ENCODE data around the gene TCAIM. TPM values are rescaled to one million over a fixed set of nuclear protein-coding genes. Genes with fewer than 3 reads are reported as not detected.

TCAIM gene
- total RNA-seq, 1 donor from 2014 or later, result 22.8 TPM

DNA sequence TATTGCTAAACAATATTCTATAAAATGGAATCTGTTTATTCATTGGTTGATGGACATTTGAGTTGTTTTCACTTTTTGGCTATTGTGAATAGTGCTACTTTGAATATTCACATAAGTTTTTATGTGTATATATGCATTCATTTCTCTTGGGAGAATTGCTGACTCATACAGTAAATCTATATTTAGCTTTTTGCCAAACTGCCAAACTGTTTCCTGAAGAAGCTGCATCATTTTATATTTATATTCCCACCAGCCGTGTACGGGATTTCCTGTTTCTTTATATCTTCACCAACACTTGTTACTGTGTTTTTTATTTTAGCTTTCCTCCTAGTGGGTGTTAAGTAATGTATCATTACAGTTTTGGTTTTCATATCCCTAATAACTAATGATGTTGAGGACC, 12.5 kb upstream of the TCAIM start:
- H3K4me3 Mint-ChIP-seq, result no peak overlapping the region
- H3K27ac Mint-ChIP-seq, result no peak overlapping the region
- no peaks in the 10 kb centered on the region for H3K4me1 Mint-ChIP-seq
- H3K9me3 Mint-ChIP-seq, result peaks cover 4% of the 10 kb centered on the region
- H3K27me3 Mint-ChIP-seq (ENCODE audit: low read depth), result no peaks in the 10 kb centered on the region
- TF ChIP-seq, protein P1, sequence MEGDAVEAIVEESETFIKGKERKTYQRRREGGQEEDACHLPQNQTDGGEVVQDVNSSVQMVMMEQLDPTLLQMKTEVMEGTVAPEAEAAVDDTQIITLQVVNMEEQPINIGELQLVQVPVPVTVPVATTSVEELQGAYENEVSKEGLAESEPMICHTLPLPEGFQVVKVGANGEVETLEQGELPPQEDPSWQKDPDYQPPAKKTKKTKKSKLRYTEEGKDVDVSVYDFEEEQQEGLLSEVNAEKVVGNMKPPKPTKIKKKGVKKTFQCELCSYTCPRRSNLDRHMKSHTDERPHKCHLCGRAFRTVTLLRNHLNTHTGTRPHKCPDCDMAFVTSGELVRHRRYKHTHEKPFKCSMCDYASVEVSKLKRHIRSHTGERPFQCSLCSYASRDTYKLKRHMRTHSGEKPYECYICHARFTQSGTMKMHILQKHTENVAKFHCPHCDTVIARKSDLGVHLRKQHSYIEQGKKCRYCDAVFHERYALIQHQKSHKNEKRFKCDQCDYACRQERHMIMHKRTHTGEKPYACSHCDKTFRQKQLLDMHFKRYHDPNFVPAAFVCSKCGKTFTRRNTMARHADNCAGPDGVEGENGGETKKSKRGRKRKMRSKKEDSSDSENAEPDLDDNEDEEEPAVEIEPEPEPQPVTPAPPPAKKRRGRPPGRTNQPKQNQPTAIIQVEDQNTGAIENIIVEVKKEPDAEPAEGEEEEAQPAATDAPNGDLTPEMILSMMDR (IDR thresholded peaks at IDR 0.05; ENCODE audit: unreplicated experiment), result no peak
- no peak for DNase-seq (ENCODE audit: low spot score in 2 of 2, unreplicated experiment in 2 of 2)
- no peaks in the 10 kb centered on the region for H3K36me3 Mint-ChIP-seq

DNA sequence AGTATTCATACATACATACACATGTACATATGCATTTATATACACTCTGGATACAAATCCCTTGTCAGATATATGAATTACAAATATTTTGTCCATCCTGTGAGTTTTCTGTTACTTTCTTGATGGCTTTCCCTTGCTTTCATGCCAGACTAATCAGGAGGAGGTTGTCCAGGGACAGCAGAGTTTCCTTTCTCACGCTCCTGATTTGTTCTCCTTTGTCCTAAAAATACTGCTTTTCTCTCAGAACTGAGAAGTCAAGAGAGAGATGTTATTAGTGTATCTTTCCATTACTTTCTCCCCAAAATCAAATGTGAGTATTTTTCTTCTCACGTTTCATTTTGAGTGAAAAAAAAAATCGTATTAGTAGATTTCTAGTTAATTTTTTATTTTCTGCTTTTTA, 12.1 kb upstream of the TCAIM start:
- no peaks in the 10 kb centered on the region for H3K4me1 Mint-ChIP-seq
- no peak overlapping the region for H3K27ac Mint-ChIP-seq
- no peaks in the 10 kb centered on the region for H3K36me3 Mint-ChIP-seq
- H3K9me3 Mint-ChIP-seq, result peaks cover 4% of the 10 kb centered on the region
- no peak for DNase-seq (ENCODE audit: low spot score in 2 of 2, unreplicated experiment in 2 of 2)
- TF ChIP-seq, protein P1 (IDR thresholded peaks at IDR 0.05; ENCODE audit: unreplicated experiment), result no peak
- no peaks in the 10 kb centered on the region for H3K27me3 Mint-ChIP-seq (ENCODE audit: low read depth)
- H3K4me3 Mint-ChIP-seq, result no peak overlapping the region

DNA sequence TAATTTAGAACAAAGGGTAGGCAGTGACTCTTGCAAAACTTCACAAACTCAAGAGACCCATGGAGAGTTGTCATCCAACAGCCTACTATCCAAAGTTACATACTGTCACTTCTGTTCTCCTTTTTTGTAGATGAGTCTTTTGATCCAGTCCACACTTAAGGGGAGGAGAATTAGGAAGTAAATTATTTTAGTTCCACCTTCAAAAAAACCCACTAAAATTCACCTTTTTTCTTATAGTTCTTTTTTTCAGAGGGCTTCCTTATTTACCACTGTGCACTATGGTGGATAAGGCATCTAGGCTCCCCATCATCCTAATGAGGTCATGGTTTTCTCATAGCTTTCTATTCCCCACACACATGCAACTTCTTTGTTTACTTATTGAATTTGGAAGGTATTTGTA, 8.6 kb upstream of the TCAIM start:
- Mint-ChIP-seq H3K4me3 (no peak overlapping the region), H3K27me3 (ENCODE audit: low read depth) (peaks cover 4% of the 10 kb centered on the region), H3K27ac (no peak overlapping the region), H3K9me3 (peaks cover 4% of the 10 kb centered on the region), H3K36me3 (no peaks in the 10 kb centered on the region), H3K4me1 (no peaks in the 10 kb centered on the region)
- DNase-seq (ENCODE audit: low spot score in 2 of 2, unreplicated experiment in 2 of 2), result no peak
- TF ChIP-seq, protein P1 (IDR thresholded peaks at IDR 0.05; ENCODE audit: unreplicated experiment), result no peak

DNA sequence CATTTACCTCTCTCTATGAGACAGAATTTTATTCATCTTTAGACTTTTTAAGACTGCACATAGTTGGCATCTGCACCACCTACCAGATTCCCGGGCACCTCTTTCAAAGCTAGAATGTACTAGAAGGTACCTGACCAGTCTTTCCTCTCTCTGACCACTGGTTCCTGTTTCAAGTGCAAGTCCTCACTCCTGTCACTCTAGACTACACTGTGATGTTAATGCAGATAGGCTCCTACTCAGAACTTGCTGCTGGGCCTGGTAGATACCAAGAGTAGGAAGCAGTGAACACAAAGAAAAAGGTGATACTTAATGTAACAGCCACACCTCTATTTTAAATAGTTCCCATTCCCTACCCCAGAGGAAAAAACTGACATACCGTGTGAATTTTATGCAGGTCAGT, 8.1 kb upstream of the TCAIM start:
- peaks cover 4% of the 10 kb centered on the region for H3K9me3 Mint-ChIP-seq
- H3K27me3 Mint-ChIP-seq (ENCODE audit: low read depth), result peaks cover 4% of the 10 kb centered on the region
- no peak for DNase-seq (ENCODE audit: low spot score in 2 of 2, unreplicated experiment in 2 of 2)
- no peak overlapping the region for H3K4me3 Mint-ChIP-seq
- no peaks in the 10 kb centered on the region for H3K36me3 Mint-ChIP-seq
- TF ChIP-seq, protein P1 (IDR thresholded peaks at IDR 0.05; ENCODE audit: unreplicated experiment), result no peak
- H3K27ac Mint-ChIP-seq, result no peak overlapping the region
- H3K4me1 Mint-ChIP-seq, result no peaks in the 10 kb centered on the region

DNA sequence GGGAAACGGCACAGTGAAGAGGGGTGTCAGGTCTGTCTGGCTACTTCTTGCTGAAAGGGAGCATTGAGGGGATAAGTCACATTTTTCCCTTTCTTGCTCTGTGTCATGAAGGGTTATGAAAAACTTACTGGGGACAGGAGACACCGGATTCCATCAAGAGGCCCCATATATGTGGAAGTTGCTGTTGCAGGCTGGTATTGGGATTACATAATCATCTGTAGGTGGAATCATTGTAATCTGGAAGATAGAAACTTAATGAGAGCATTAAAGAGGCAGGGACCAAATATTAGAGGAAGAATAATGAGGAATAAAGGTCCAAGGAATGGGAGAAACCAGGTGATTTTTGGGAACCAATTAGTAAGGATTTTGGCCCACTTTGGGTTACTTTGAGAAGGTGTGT, 4.2 kb upstream of the TCAIM start:
- no peak for DNase-seq (ENCODE audit: low spot score in 2 of 2, unreplicated experiment in 2 of 2)
- no peaks in the 10 kb centered on the region for H3K36me3 Mint-ChIP-seq

More for the DNA sequence above, 4.2 kb upstream of the TCAIM start:
- Mint-ChIP-seq H3K27ac (no peak overlapping the region), H3K27me3 (ENCODE audit: low read depth) (peaks cover 4% of the 10 kb centered on the region), H3K4me1 (peaks cover 10% of the 10 kb centered on the region), H3K9me3 (no peaks in the 10 kb centered on the region), H3K4me3 (no peak overlapping the region)
- TF ChIP-seq, protein P1 (IDR thresholded peaks at IDR 0.05; ENCODE audit: unreplicated experiment), result no peak

Data from mesothelial cell of epicardium (in vitro differentiated cells).